ENCODE results near the gene MARCHF9.
A peak's percentile ranks its signal among the peaks of the same experiment; 100 is the strongest.
"Not testable (repeated sequence)": the region's sequence is repeated elsewhere in the genome, so short reads cannot be mapped to it uniquely, and the experiment has no call there.

Gene MARCHF9

GRCh38 chr12:57769594-57769993 lies 14.7 kb downstream of the MARCHF9 start:
- no peak for DNase-seq (ENCODE audit: low read depth)

- no peak for DNase-seq (ENCODE audit: low read depth)
These were observed 15.8 kb downstream of the MARCHF9 start for GRCh38 chr12:57770734-57771133.

GRCh38 chr12:57771236-57771872 lies 16.5 kb downstream of the MARCHF9 start:
- DNase-seq (ENCODE audit: low read depth) = peak; percentile 65

GRCh38 chr12:57771873-57772428 lies 17.0 kb downstream of the MARCHF9 start, which contains the start of gene METTL1:
METTL1 (minus strand) TSS chr12:57772105; CDS start chr12:57772083, 22 bp downstream.
- peak; percentile 78 for DNase-seq (ENCODE audit: low read depth)

- no peak for DNase-seq (ENCODE audit: low read depth)
These were observed 17.8 kb downstream of the MARCHF9 start, which contains the start of gene EEF1AKMT3 for GRCh38 chr12:57772429-57773322. EEF1AKMT3 (plus strand) TSS chr12:57772614; CDS start chr12:57772725, 111 bp downstream.

- DNase-seq (ENCODE audit: low read depth) = not testable (repeated sequence)
These were observed 19.7 kb downstream of the MARCHF9 start for GRCh38 chr12:57774634-57775033.

- no peak for DNase-seq (ENCODE audit: low read depth)
These were observed 20.1 kb downstream of the MARCHF9 start for GRCh38 chr12:57775044-57775443.

GRCh38 chr12:57775563-57776246 lies 20.8 kb downstream of the MARCHF9 start:
- DNase-seq (ENCODE audit: low read depth) = no peak

GRCh38 chr12:57776247-57776587 lies 21.3 kb downstream of the MARCHF9 start:
- no peak for DNase-seq (ENCODE audit: low read depth)

- no peak for DNase-seq (ENCODE audit: low read depth)
These were observed 22.5 kb downstream of the MARCHF9 start for GRCh38 chr12:57777367-57777766.

GRCh38 chr12:57777911-57778310 lies 23.0 kb downstream of the MARCHF9 start:
- DNase-seq (ENCODE audit: low read depth) = no peak

- no peak for DNase-seq (ENCODE audit: low read depth)
These were observed 24.8 kb downstream of the MARCHF9 start for GRCh38 chr12:57779736-57780135.

- DNase-seq (ENCODE audit: low read depth) = no peak
These were observed 25.5 kb downstream of the MARCHF9 start for GRCh38 chr12:57780284-57780897.

GRCh38 chr12:57781244-57781643 lies 26.3 kb downstream of the MARCHF9 start:
- DNase-seq (ENCODE audit: low read depth) = no peak

GRCh38 chr12:57781801-57782200 lies 26.9 kb downstream of the MARCHF9 start:
- DNase-seq (ENCODE audit: low read depth) = no peak

- no peak for DNase-seq (ENCODE audit: low read depth)
These were observed 27.3 kb downstream of the MARCHF9 start for GRCh38 chr12:57782243-57782607.

GRCh38 chr12:57782608-57783465 lies 27.9 kb downstream of the MARCHF9 start, which contains the start of gene TSFM:
TSFM (plus strand) TSS chr12:57782787; CDS start chr12:57782802, 15 bp downstream.
- DNase-seq (ENCODE audit: low read depth) = peak; percentile 99

- DNase-seq (ENCODE audit: low read depth) = no peak
These were observed 28.5 kb downstream of the MARCHF9 start for GRCh38 chr12:57783466-57783801.

- no peak for DNase-seq (ENCODE audit: low read depth)
These were observed 29.0 kb downstream of the MARCHF9 start for GRCh38 chr12:57783861-57784260.

- DNase-seq (ENCODE audit: low read depth) = no peak
These were observed 39.0 kb downstream of the MARCHF9 start for GRCh38 chr12:57793920-57794319.

- no peak for DNase-seq (ENCODE audit: low read depth)
These were observed 40.5 kb downstream of the MARCHF9 start for GRCh38 chr12:57795354-57795753.

Data from activated T-cell treated with anti-CD3 and anti-CD28 coated beads for 1 hour (primary cell).